Endothelial cell of umbilical vein (primary cell): ENCODE results near the gene TSKU. TPM values are rescaled to one million over a fixed set of nuclear protein-coding genes. Genes with fewer than 3 reads are reported as not detected.
"Not testable (repeated sequence)": the region's sequence is repeated elsewhere in the genome, so short reads cannot be mapped to it uniquely, and the experiment has no call there.

ENCODE experiments used
- BruUV-seq: library from RNA; stranded (reverse); fragments of 400-500 nt; replicated peaks from 2 replicates; lab custom pipeline; 2021; lab: Mats Ljungman, UMichigan
- CTCF ChIA-PET: fragments of 300-600, 350-600 bp; sonication (Branson Sonifier 250); formaldehyde crosslinking; loops from one replicate; lab custom pipeline; 2021; ENCODE audit warnings: antibody characterized with exemption, inconsistent platforms; lab: Charles Lee
- POLR2A ChIA-PET: fragments of 300-600, 350-600 bp; sonication (Branson Sonifier 250); formaldehyde crosslinking; loops from one replicate; lab custom pipeline; 2021; ENCODE audit warnings: antibody characterized with exemption, inconsistent platforms; lab: Charles Lee
- DNase-seq: peaks from one replicate; pipeline ENCODE4 v3.0.0-alpha.2; 2011; ENCODE audit warnings: low read depth, low spot score
- FAIRE-seq: peaks from 2 replicates; lab custom pipeline; 2011; peaks lifted over from hg19 to GRCh38; lab: Jason Lieb, UNC
- H2AFZ ChIP-seq: 2 replicates; pipeline ENCODE4 v1.6.0; 2012; ENCODE audit warnings: low read depth, low read length, control low read depth, inconsistent platforms
- H3K27ac ChIP-seq: 2 replicates; pipeline ENCODE4 v1.5.1; 2011; ENCODE audit warnings: low read depth, mild to moderate bottlenecking, control low read depth, low read length, moderate library complexity; ENCODE audit not compliant: insufficient read depth
- H3K27me3 ChIP-seq, 2 experiments: 2 replicates each; pipeline versions ENCODE4 v1.6.0 to v1.6.1; 2011; ENCODE audit warnings: low read length in 2 of 2, mixed read lengths in 1 of 2; ENCODE audit not compliant: control insufficient read depth in 2 of 2, insufficient read depth in 2 of 2
- H3K36me3 ChIP-seq, 2 experiments: 2 replicates in 1 of 2; 3 replicates in 1 of 2; pipeline ENCODE4 v1.5.1; 2011; ENCODE audit warnings: low read length in 2 of 2, mild to moderate bottlenecking in 1 of 2, moderate library complexity in 1 of 2; ENCODE audit not compliant: control insufficient read depth in 2 of 2, insufficient read depth in 2 of 2; ENCODE audit errors: extremely low read depth in 1 of 2
- H3K4me1 ChIP-seq: 3 replicates; pipeline ENCODE4 v1.5.1; 2011; ENCODE audit warnings: mild to moderate bottlenecking, low read length; ENCODE audit not compliant: control insufficient read depth, insufficient read depth; ENCODE audit errors: extremely low read depth
- H3K4me2 ChIP-seq: 2 replicates; pipeline ENCODE4 v1.6.1; 2011; ENCODE audit warnings: low read length, control low read depth, mixed read lengths; ENCODE audit not compliant: insufficient read depth
- H3K4me3 ChIP-seq, 3 experiments: fragments of 200-600 bp in 1 of 3; sonication (generic), shearing (Covaris generic) in 1 of 3; replicated peaks in 1 of 3; 2 replicates each; pipeline ENCODE4 v1.5.1; 2011 to 2016; ENCODE audit warnings: control low read depth in 3 of 3, low read length in 3 of 3, mild to moderate bottlenecking in 2 of 3, inconsistent platforms in 1 of 3, low read depth in 1 of 3, moderate library complexity in 1 of 3; ENCODE audit not compliant: insufficient read depth in 1 of 3
- H3K79me2 ChIP-seq: 2 replicates; pipeline ENCODE4 v1.6.0; 2012; ENCODE audit warnings: low read length, inconsistent platforms; ENCODE audit not compliant: control insufficient read depth, insufficient read depth
- H3K9ac ChIP-seq: replicated peaks from 2 replicates; pipeline ENCODE3; 2011; ENCODE audit warnings: low read length, control low read depth; ENCODE audit not compliant: insufficient read depth; ENCODE audit errors: extremely low read depth
- H3K9me1 ChIP-seq: replicated peaks from 3 replicates; pipeline ENCODE4 v1.6.0; 2011; ENCODE audit warnings: mild to moderate bottlenecking, low read length; ENCODE audit not compliant: control insufficient read depth, insufficient read depth; ENCODE audit errors: extremely low read depth
- H3K9me3 ChIP-seq: replicated peaks from 2 replicates; pipeline ENCODE4 v1.5.1; 2012; ENCODE audit warnings: low read length, inconsistent platforms; ENCODE audit not compliant: control insufficient read depth, insufficient read depth
- H4K20me1 ChIP-seq: replicated peaks from 2 replicates; pipeline ENCODE3; 2011; ENCODE audit warnings: mild to moderate bottlenecking, low read length; ENCODE audit not compliant: control insufficient read depth, insufficient read depth; ENCODE audit errors: extremely low read depth
- FOS ChIP-seq: IDR thresholded peaks from 2 replicates; pipeline ENCODE4 v1.6.1; 2011; ENCODE audit warnings: mild to moderate bottlenecking, low read length, moderate library complexity, borderline replicate concordance; ENCODE audit not compliant: insufficient read depth
- GATA2 ChIP-seq: IDR thresholded peaks from 2 replicates; pipeline ENCODE4 v1.7.0; 2011; ENCODE audit warnings: low read depth, mild to moderate bottlenecking, moderate library complexity, mixed read lengths, low read length; ENCODE audit not compliant: insufficient read length, insufficient read depth
- dilution Hi-C: fragments of 300-500 bp; cut with MboI; formaldehyde crosslinking; loops from one replicate; pipeline ENCODE4 v1.15.0; 2019; ENCODE audit warnings: low sequenced_read_pairs; ENCODE audit not compliant: extremely low pct_ligation_motif_present
- intact Hi-C: fragments of 100-400 bp; cut with micrococcal nuclease; formaldehyde crosslinking; loops from one replicate; pipeline ENCODE4 v1.10.0; 2022
- polyA plus RNA-seq, 4 experiments: library from polyadenylated mRNA; depleted of rRNA in 3 of 4; stranded (reverse) in 3 of 4; unstranded in 1 of 4; fragments of >200 nt; gene quantifications; 2 replicates each; pipeline versions ENCODE4 v1.2.1 to v1.2.3, GENCODE V29; 2011 to 2012; ENCODE audit warnings: missing spikeins in 1 of 4
- total RNA-seq: library from RNA; stranded (reverse); gene quantifications from 2 replicates; pipeline ENCODE4 v1.2.3, GENCODE V29; 2021

TSKU gene
- total and polyA plus RNA-seq, 2 donors (not counting 3 experiments of a cell fraction or from before 2014, with no cell fraction given) = 16.2 to 21.2 TPM

DNA sequence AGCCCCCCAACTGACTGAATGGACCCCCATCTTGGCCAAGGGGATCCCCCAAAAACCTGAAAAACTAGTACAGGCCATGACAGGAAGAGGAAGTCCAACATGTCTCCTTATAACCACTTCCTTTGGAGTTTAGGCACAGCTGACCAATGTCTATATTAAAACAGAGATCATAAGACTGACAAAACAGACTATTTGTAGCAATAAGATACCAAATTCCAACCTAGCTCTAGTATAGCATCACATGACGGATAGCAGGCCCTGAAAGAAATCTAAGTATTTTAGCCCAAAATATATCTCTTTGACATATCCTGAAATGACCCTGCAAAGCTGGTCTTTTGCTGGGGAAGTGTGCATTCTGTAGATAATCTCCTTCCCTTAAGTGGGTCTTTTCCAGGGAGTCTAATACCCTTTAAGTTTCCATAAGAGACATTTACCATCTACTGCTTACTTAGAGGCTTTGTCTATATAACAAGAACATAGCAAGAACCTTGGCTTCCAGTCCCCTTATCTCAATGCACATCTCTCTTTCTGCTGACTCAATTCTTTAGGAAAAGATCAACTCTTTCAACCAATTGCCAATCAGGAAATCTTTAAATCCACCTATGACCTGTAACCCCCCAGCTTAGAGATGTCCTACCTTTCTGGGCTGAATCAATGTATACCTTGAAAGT, 42.7 kb downstream of the TSKU start:
- POLR2A ChIA-PET = interaction anchor here (0.7 kb wide), 1 partner anchor 11 kb away, joined by 3 read pairs; no protein-coding TSS in a partner anchor
- Histone ChIP-seq H3K4me1 (peaks cover 31% of the 10 kb centered on the region), H3K79me2 (no peaks in the 10 kb centered on the region), H3K9ac (no peak overlapping the region), H2AFZ (peak overlapping the region; percentile 54), H3K27me3 (no peaks in the 10 kb centered on the region), H3K9me1 (no peaks in the 10 kb centered on the region), H3K27ac (peak overlapping the region; percentile 99), H3K36me3 (no peaks in the 10 kb centered on the region), H3K9me3 (no peaks in the 10 kb centered on the region), H4K20me1 (no peaks in the 10 kb centered on the region), H3K4me2 (no peak overlapping the region), H3K4me3 (no peak overlapping the region)
- peak; percentile 48 for TF ChIP-seq GATA2
- TF ChIP-seq FOS = no peak
- no peak for FAIRE-seq
- dilution Hi-C loops (no loop called here), intact Hi-C loops (no loop called here)
- DNase-seq = no peak
- CTCF ChIA-PET = interaction anchor here (1.0 to 3.2 kb wide), 4 partner anchors 9 to 93 kb away, joined by 3 to 45 read pairs (median 30); no protein-coding TSS in a partner anchor
- BruUV-seq = no TSS peak

GRCh38 chr11:76826508-76826907, 43.4 kb downstream of the TSKU start:
- H4K20me1 ChIP-seq, H3K9me1 ChIP-seq, FAIRE-seq, POLR2A ChIA-PET, H3K4me3 ChIP-seq, H3K4me2 ChIP-seq, H2AFZ ChIP-seq, H3K27ac ChIP-seq, dilution Hi-C loops, BruUV-seq, intact Hi-C loops, H3K36me3 ChIP-seq, H3K79me2 ChIP-seq, DNase-seq, H3K9me3 ChIP-seq, H3K9ac ChIP-seq, H3K27me3 ChIP-seq: not testable (repeated sequence)
- H3K4me1 ChIP-seq = peaks cover 31% of the 10 kb centered on the region
- CTCF ChIA-PET = interaction anchor here (3.1 to 3.2 kb wide), 2 partner anchors 9 to 16 kb away, joined by 24 to 36 read pairs; no protein-coding TSS in a partner anchor

GRCh38 chr11:76827005-76827404, 43.8 kb downstream of the TSKU start:
- POLR2A ChIA-PET, H3K79me2 ChIP-seq, FAIRE-seq, CTCF ChIA-PET, H3K4me2 ChIP-seq, H4K20me1 ChIP-seq, H3K9ac ChIP-seq, H3K27me3 ChIP-seq, BruUV-seq, H3K27ac ChIP-seq, intact Hi-C loops, H2AFZ ChIP-seq, DNase-seq, H3K4me3 ChIP-seq, dilution Hi-C loops, H3K36me3 ChIP-seq, H3K9me3 ChIP-seq, H3K9me1 ChIP-seq: not testable (repeated sequence)
- peaks cover 31% of the 10 kb centered on the region for H3K4me1 ChIP-seq
